Measurements from ENCODE around the gene CTDP1.

The CTDP1 gene

DNA sequence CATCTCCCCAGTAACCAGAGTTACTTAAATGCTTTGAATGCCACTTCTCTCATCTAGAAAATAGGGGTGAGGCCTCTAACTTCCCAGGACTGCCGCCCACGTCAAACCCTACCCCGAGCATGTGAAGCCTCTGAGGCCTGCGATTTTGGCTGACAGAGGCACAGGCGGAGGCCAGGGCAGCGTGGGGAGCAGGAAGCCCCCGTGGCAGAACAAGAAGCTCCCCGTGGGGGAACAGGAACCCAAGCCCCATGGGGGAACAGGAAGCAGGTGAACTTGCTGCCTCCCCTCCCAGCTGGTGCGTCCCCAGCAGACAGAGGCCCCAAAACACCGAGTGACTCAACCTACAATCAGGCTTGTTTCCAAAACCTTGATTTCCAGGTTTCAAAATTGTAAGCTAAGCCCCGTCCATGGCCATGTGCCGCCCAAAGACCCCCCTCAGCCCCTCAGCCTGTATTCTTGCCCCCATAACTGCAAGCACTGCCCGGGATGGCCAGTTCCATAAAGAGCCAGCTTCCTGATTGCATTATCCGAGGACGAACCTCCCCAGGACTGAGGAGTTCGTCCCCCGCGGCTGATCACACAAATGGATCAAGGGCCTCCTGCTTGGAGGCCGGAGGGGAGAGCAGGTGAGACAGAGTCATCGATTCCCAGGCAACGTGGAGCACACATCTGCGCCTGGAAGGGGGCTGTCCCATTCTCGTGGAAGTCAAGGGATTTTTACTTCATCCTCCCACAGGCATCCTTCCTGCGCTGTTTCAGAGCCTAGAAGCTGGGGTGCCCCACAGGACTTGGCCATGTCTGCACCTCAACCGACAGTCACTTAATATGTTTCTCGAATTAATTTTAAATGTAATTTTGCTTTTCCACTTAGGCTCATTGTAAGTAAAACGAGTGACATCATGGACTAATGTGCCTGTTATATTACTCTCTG is 36.3 kb upstream of the CTDP1 start:
- no peak for DNase-seq (ENCODE audit: low read depth in 2 of 2)

DNA sequence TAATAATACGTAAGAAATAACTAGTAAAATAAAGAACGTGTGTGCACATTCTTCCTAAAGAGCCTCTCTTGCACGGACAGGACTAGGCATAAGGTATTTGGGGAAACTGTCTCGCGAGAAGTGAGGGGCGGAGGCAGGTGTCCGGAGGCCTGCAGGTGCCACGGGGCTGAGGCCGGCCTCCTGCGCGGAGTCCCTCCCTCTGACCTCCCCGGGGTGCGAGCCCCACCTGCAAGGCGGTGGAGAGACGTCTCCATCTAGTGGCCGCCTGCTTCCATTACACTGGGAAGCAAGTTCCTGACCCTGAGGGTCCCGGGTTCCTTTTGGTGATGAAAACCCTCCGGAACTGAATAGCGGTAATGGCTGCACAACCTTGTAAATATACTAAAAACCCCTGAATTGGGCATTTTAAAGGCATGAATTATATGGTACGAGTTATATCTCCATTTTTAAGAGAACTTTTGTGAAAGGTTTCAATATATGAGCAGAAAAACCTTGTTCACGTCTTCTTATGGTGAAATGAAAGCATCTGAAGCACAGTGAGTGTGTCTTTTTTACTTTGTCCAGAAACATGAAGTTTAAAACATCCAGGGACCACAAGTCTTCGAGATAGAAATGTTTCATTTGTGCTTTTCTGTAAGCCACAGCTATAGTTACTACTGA is 35.5 kb upstream of the CTDP1 start:
- DNase-seq (ENCODE audit: low read depth in 2 of 2) = peak; percentile 55 to 64

DNA sequence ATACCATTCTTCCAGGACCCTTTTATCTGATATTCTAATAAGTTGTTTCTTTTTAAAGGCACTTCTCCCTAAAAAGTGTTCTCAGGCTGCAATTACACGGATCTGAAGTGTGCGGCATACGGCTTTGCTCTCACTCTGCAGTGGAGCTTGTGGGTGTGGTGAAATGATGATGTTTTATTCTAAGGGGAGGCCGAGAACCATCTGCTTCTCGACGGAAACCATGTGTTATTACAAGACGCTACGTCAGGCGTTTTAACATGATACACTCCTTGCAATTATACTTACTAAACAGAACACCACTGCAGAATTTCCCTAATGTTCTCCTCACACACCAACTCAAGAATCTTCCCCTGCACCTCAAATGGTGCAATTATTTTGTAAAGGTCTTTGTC is 34.9 kb upstream of the CTDP1 start:
- no peak for DNase-seq (ENCODE audit: low read depth in 2 of 2)

DNA sequence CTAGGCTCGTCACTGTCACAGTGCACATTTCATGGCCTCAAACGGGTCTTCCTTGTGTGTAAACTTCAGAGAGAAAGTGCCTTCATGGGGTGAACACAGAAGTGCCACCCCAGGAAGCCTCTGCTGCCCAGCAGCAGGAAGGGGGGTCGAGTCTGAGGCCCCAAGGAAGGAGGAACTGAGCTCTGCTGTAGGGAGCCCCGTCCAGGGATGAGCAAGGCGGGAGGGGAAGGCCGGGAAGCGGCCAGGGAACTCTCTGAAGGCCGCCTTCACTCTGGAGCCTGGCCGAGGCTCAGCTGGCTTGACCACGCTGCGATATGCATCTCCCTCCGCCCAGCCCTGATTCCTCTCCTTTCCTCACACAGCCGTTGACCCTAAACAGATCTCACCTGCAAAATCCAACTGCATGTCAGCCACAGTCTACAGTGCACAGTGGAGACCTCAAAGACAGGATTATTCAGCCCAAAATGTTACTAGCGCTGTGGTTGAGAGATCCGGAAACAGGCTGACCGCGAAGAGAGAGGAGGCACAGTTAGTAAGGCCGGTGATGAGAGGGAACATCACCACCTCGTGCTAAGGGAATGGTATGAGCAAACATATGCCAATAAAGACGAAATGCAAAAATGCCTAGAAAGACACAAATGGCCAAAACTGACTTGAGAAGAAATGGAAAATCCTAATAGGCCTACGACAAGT is 34.2 kb upstream of the CTDP1 start:
- no peak for DNase-seq (ENCODE audit: low read depth in 2 of 2)

DNA sequence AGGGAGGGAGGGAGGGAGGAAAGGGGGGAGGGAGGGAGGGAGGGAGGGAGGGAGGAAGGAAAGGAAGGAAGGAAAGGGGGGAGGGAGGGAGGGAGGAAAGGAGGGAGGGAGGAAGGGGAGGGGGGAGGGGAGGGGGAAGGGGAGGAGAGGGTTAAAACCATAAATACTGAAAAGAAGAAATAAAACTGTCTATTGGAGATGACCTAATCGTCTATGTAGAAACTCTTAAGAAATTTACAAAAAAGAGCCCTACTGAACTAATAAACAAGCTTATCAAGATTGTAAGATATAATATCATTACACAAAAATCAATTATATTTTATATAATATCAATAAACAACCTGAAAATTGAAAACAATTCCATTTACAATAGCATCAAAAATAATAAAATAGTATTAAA is 32.3 kb upstream of the CTDP1 start:
- no peak for DNase-seq (ENCODE audit: low read depth in 2 of 2)

DNA sequence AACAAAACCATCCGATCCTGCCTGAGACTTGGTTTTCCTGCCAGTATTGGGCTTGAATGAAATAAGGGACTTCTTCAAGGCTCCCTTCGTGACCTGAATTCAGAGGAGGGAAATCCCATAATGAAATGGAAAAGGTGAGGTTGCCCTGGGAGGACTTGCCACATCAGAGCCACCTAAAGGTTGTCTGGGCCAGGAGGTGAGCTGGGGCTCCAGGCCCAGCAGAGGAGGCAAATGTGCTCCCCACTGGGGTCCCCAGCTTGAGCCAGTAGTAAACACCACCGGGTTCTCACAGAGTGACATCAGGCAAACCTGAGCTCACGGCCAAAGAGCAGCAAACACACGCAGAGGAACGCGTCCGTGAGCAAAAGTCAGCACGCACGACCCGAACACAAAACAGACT is 28.6 kb upstream of the CTDP1 start:
- DNase-seq (ENCODE audit: low read depth in 2 of 2) = no peak

DNA sequence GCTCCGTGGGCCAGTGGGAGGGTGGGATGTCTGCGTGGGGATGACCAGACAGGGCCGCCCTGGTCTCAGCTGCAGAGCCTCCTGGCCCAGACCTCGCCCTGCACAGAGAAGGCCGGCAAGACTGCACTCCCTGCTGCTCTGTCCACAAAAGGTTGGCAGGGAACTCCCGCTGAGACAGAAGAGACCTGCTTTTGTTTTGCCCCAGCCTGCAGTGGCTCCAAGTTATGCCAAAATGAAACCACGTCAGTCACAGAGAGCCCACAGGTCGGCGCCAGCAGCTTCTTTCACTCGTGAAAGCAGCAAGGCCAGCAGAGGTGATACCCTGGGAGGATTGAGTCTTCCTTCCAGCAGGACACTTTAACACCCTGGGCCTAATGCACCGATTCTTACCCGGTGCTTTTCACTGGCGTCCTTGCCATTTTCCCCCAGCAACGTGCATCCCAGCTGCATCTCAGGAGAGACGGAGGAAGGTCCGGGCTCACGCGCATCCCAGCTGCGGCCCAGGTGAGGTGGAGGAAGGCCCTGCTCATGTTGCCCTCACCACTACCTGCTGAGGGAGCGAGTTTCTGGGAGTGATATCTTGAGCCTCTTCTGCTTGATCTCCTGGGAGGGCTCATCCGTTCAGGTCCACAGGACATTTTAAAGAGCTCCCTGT is 22.1 kb upstream of the CTDP1 start:
- no peak for DNase-seq (ENCODE audit: low read depth in 2 of 2)

DNA sequence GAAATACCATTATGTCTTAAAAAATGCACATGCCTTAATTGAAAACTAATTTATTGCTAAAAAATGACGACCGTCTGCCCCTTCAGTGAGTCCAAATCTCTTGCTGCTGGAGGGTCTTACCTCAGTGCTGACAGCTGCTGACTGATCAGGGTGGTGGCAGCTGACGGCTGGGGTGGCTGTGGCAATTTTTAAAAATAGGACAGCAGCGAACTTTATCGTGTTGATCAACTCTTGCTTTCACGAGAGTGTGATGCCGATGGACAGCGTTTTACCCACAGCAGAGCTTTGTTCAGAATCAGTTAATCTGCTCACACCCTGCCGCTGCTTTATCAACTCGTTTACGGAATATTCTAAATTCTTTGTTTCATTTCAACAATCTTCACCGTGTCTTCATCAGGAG is 21.2 kb upstream of the CTDP1 start:
- no peak for DNase-seq (ENCODE audit: low read depth in 2 of 2)

DNA sequence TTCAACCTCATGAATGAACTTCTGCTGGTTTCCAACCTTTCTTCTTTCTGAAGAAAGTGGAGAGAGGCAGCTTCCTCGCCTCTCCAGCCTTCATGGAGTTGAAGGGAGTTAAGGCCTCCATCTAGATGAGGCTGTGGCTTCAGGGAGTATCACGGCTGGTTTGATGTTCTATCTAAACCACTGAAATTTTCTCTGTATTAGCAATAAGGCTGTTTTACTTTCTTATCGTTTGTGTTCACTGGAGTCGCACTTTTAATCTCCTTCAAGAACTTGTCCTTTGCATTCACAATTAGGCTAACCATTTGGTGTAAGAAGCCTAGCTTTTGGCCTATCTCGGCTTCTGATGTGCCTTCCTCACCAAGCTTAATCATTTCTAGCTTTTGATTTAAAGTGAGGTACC is 19.9 kb upstream of the CTDP1 start:
- DNase-seq (ENCODE audit: low read depth in 2 of 2) = no peak

DNA sequence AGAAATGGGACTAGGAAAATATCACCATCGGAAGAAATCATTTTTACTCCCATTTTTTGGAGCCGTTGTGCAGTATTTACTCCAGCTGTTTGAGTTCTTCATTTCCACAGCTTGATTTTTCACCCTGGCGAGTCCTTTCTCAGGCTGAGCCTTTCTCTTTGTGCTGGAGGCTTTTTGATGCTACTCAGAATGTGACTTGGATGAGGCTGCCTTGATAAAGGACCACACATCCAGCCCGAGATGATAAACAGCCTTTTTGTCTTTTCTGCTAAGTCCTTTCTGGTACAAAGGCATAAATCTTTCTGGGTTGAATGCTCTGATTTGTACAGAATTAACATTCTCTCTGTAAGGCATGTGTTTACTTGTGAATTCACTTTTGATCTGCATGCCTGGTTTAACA is 17.6 kb upstream of the CTDP1 start:
- DNase-seq (ENCODE audit: low read depth in 2 of 2) = no peak

DNA sequence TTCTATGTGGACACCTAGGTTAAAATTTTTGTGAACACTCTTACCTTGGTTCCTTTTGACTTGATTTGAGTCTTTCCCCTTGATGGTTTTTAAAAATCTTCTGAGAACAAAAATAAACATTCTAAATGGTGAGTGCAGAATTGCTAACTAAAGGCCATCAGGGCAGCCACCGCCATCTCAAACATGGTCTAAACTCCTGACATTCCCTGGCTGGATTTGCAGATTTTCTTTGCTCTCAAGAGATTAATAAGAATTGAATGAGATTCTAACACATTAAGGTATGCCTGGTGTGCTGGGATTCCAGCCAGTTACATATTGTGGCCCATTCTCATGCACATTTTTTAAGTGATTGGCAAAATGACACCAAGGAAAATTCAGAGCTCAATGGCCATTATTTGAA is 17.2 kb upstream of the CTDP1 start:
- no peak for DNase-seq (ENCODE audit: low read depth in 2 of 2)

DNA sequence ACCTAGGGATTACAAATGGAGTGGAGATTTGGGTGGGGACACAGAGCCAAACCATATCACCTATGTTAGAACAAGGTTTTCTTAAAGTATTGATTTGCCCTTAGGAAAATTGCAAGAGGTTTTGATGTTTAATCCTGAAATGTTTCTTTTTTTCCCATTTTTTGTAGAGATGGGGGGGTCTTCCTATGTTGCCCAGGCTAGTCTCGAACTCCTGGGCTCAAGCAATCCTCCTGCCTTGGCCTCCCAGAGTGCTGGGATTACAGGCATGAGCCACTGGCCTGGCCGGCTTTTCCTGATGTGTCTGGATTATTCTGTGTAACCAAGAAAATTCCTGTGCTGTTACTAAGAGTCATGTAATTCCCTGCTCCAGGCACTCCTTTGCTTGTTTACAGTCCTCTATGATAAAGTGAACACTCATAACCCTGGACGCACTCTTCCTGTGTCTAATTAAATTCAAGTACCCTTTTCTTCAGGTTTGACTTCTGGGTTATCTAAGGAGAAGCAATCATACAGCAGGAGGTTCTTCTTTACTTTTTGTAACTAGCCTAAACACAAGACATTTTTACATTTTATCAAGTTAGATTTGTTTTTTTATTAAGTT is 15.0 kb upstream of the CTDP1 start:
- DNase-seq (ENCODE audit: low read depth in 2 of 2) = no peak

DNA sequence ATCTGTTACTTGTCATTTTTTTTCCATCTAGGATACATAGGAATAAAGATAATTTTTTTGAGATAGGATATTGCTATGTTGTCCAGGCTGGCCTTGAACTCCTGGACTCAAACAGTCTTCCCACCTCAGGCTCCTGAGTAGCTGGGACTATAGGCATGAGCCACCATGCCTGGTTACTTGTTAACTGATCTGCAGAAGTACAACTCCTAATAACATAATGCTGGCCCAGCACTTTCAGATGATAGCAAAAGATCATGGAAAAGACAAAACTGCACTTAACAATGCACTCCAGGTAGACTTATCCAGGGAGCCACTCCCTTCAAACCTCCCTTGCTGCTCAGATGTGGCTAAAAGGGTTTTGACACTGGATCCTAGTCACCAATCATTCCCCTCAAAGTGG is 11.4 kb upstream of the CTDP1 start:
- DNase-seq (ENCODE audit: low read depth in 2 of 2) = no peak

DNA sequence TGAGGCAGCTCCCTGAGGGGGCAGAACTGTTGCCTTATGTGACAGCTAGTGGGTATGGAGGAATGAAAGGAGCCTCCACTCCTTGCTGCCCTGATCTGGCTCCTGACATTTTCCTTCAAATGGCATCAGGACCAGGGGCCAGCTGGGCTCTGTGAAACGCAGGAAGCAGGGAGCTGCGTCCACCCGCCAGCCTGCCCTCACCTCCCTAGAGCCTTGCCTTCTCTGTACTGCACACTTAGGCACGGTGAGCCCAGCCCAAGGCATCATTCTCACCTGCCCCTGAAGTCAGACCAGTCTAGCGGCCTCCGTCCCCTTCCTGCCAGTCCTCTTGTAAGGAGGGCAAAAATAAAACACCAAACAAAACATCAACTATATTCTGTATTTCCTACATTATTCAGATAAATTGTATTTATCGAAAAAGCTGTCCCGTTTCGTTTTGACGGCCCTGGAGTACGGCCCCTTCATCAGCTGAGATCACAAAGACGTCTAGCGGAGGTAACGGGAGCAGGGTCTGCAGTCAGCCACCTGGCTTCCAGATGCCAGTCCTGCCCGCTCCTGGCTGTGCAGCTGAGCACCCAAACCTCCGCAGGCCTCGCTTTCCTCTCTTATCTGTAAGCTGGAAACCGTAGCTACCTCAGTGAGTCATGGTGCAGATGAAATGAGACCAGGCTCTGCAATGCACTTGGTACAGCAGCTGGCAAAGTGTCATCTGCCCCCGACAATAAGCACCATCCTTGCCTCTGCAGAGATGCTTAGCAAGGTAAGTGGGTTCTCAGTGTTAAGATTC is 6.9 kb upstream of the CTDP1 start:
- no peak for DNase-seq (ENCODE audit: low read depth in 2 of 2)

DNA sequence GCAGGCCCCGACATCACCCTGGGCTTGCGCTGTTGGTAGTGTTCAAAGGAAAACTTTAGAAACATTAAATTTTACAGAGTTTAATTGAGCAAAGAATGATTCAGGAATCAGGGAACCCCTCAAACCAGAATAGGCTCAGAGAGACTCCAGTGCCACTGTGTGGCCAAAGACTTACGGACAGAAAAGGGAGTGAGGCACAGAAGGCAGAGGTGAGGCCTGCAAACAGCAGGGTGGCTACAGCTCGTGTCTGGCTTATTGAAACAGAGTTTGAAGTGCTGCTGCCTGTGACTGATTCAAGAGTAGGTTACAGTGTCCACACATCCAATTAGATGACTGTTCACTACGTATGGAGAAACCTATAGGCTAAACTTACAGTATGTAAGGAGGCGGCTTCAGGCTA is 2.4 kb upstream of the CTDP1 start:
- no peak for DNase-seq (ENCODE audit: low read depth in 2 of 2)

DNA sequence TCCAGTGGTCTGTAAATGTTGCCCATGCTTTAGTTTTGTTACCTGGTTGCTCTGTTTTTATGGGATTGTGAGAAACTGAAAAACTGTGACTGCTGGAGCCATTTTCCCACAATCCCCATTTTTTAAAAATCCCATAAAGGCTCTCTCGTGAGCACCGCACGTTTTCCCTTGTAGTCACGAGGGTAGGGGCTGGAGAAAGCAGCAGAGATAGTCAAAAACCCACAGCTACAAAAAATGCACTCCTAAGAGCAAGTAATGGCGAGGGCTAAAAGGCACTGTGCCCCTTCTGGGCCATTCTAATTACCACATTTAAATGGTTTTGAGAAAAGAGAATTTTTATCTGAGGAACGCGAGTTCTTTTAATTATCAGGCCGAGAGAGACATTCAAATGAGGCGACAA is 1.8 kb upstream of the CTDP1 start:
- no peak for DNase-seq (ENCODE audit: low read depth in 2 of 2)

DNA sequence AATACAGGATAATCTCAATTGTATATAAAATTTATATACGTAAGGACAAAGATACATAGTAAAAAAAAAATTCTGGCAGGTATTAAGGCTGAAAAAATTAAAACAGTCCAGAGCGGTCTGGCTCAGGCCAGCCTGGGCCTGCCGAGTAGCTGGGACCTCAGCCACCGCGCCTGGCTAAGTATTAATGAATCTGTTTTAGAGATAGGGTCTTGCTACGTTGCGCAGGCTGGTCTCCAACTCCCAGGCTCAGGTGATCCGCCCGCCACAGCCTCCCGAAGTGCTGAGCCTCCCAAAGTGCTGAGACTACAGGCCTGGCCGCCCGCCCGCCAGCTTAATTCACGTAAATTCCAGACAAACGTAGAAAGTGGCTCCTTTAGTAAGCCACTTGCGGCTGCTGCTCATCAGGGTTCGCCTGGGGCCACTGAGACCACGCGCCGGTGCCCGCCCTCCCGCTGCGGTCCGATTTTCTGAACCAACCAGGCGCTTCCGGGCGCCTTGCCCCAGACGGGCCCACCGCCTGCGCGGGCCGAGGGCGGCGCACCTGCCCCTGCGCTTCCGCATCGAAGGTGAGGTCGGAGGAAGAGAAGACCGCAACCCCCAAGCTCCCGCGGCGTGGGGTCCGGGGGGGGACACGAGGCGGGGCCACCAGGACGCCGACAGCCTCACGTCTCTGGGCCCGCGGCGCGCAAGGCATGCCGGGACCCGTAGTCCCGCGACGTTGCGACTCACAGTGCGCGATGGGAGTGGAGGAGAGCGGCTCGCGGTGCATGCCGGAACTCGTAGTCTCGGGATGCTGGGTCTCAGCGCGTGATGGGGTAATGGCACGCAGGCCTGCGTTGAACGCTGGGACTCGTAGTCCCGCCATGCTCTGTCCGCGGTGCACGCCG is 695 bp upstream of the CTDP1 start:
- DNase-seq (ENCODE audit: low read depth in 2 of 2) = peak; percentile 94 to 95

DNA sequence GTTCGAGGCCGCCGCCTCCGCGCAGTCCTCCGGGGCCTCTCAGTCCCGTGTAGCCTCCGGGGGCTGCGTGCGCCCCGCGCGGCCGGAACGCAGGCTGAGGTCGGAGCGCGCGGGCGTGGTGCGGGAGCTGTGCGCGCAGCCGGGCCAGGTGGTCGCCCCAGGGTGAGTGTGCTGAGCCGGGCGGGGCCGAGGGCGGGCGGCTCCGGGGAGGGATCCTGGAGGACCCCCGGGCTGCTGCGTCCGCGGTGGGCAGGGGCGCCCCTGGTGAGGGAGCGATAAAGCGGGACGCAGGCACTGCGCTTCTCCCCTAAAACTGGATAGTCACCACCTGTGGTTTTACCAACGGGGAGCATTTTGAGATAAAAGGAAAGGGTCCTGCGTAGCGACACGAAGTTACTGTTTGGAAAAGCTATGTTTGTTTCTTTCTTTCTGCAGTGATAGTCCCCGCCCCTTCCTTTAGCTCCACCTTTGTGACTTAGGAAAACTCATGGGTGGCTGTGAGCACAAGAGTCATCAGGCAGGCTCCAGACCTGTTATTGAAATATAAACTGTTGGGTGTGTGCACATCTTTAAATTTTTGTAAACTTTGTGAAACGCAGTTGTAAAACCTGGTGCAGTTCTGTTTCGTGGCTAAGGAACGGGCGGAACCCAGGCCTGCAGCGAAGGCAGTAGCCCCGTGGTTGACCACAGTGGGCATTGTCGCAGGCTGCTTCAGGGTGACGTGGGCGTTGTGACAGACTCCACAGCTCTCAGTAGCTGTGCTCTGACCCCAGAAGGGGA is 687 bp downstream of the CTDP1 start:
- DNase-seq (ENCODE audit: low read depth in 2 of 2) = peak in 1 of 2 donors; percentile 38

DNA sequence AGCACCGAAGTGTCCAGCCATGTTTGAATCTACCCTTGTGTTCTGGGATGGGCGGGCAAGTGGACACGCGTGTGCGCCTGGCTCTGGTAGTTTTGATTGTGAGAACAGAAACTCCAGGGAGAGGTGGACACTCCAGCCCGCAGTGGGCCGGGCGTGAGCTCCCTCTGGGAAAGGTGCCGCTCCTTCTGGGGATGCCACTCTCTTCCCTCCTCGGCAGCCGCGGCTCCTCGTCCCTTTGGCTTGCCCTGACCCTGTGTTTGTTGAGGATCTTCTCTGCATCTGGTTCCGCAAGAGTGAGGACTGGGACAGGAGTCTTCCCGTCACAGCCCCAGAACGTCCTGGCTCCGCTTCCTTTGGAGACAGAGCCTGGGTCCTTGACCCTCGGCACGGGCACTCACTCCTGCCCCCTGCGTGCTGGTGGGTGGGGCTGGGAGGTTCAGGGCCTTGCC is 1.3 kb downstream of the CTDP1 start:
- no peak for DNase-seq (ENCODE audit: low read depth in 2 of 2)
